NCI-H510A treated with DMSO at 0.1 percent for 48 hours (cell line): Measurements from ENCODE around the gene DSG3.

Experiments
- DNase-seq: peaks from one replicate; lab custom pipeline; 2025; lab: John Stamatoyannopoulos, UW

Gene DSG3

DNA sequence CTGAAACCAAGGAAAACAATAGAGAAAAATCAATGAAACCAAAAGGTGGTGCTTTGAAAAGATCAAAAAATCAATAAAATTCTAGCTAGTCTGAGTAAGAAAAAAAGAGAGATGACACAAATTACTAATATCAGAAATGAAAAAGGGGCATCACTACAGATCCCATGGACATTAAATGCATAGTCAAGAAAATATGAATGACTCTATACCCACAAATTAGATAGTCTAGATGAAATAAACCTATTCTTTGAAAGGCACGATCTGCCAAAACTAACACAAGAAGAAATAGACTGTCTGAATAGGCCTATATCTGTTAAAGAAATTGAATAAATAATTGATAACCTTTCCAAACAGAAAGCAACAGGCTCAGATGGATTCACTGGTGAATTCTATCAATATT lies 15.2 kb upstream of the DSG3 start:
- DNase-seq, result no peak

DNA sequence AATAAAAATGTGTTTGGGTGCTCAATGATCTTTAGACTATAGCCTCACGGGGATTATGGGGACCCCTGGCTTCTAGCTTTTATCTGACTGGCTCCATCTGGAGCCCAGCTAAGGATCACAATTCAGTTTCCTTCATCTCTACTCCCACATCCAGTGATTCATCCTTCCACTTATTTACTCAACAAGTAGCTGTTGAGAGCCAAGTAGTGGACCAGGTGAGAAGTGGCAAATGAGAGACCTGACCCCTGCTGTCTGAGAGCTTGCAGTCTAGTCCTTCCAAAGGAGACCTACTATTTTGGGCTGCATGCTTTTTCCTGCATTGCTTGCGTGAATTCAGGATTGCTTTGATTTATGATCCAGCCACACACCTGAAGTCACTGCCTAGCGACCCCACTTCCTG lies 10.7 kb upstream of the DSG3 start:
- peak; percentile 51 for DNase-seq

DNA sequence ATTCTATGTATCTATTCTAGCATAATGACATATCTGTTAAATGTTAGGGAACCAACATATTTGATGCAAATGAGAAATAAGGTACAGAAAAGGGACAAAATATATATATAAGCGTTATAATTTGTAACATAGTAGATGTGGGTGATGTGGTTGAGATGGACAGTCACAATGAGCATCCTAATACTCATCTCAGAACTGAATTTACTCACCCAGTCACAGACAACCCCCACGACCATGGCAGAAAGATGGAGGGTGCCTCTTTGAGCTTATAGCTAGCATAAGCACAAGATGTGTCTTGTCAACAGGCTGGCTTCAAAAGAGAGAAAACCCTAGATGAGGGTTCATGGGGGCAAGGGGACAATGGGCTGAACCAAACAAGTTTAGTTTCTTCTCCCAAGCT lies 9.1 kb upstream of the DSG3 start:
- DNase-seq, result no peak

DNA sequence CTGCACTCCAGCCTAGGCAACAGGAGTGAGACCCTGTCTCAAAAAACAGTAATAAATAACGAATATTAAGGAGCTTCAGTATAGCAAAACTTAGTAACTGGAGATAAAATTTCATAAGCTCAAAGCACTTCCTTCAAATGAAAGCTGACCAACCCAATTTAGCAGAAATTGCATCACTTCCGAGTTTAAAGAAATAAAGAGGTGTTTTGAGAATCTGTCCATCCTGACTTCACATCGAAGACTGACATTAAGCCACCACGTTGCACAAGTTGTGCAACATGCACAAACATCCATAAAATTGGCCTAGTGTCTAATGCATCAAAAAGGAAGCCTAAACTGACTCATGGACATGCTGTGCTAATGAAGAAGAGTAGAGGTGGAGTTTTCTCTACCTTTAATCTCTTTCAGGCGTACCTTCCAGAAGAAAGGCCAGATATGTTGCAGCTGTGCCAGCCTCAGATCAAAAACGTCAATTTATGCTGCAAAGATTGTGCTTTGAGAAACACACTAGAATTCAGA lies 7.7 kb upstream of the DSG3 start:
- no peak for DNase-seq

DNA sequence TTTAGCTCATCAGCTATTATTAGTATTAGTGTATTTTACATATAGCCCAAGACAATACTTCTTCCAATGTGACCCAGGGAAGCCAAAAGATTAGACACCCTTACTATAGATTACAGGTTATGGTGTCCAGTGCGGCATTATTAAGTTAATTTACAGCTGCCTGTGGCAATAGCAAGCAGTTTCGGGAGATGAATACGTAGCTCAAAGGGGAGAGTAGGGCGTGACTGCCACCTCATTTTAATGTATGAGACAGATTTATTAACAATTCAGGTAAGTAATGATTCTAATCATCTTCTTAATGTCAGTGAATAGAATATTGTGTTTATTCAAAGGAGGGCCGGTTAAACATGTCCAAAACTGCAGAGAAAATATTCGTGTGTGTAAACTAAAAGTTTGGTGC lies 6.8 kb upstream of the DSG3 start:
- no peak for DNase-seq

DNA sequence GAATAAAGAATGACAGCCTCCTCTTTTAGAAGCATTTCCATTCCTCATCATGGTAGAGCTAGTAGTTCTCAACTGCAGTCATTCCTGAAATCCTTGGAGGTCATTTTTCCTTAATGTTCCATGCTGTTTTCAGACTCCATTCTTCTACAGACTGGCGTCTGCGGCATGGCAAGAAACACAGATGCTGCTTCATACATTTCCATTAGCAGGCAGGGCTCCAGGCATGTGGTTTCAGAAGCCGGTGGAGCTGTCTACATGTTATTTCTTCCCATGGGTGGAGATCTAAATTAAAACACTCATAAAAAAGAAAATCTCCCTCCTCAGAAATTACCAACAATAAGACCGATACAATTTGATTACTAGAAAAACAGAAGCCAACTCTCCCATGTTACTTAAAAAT lies 6.0 kb upstream of the DSG3 start:
- DNase-seq, result no peak

DNA sequence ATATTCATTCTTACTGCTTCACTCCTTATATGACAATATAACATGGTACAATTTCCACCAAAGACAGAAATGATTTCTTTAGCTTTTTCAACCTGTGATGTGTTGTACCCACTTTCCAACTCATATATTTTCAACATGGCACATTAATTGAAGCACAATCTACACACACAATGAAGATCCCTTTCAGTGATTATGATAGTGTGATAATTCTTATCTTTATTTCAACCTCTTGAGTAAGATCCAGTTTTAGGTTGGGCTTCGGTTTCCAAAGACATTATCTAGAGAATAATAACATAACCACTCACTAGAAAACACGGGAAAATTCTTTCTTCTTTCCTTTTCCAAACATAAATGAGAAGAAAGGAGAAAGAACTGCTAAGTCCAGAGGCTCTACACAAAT lies 3.4 kb upstream of the DSG3 start:
- no peak for DNase-seq

DNA sequence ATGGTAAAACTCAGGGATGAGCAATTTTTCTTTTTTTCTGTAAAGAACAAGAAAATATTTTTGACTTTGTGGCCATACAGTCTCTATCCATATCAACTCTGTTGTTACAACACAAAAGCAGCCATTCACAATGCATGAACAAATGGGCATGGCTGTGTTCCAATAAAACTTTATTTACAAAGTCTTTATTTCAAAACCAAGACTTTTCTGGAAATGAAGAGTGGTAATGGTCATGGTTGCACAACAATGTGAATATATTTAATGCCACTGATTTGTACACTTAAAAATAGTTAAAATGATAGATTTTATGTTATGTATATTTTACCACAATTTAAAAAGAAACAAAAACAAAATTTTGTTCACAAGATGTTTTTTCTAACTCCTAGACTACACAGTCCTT lies 1.6 kb upstream of the DSG3 start:
- no peak for DNase-seq

DNA sequence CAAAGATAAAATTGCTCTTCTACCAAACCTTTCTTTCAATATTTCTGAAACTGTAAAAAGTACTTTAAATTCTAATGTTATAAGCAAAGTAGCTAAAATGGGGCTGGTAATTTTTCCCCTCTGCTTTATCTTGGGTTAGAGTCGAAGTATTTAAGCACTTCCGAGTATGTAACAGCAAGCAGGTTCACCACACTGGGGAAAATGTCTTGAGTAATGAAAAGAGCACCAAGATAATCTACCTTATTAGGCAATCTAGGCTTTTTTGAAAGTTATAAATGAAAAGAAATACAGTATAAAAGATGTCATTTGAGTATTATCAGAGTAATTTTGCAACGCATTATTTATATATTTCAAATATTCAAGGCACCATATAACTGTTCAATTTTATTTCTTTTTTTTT lies 687 bp upstream of the DSG3 start:
- DNase-seq, result no peak

DNA sequence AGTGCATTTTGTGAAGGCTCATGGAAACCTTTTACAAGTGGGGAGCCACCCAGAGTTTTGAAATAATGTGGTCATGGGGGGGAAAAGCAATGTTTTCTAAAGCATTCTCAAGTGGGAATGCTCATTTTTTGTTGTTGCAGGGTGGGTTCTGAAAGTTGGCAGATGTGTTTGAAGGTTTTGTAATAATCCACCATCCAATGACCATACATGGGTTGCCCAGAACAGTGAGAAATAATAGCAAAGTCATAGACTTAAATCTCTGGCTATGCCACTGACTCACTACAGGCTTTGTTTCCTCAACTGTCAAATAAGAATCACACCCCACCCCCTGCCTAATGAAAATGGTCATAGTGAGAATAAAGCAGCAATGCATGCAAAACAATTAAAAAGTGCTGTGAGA lies 2.9 kb downstream of the DSG3 start:
- no peak for DNase-seq

DNA sequence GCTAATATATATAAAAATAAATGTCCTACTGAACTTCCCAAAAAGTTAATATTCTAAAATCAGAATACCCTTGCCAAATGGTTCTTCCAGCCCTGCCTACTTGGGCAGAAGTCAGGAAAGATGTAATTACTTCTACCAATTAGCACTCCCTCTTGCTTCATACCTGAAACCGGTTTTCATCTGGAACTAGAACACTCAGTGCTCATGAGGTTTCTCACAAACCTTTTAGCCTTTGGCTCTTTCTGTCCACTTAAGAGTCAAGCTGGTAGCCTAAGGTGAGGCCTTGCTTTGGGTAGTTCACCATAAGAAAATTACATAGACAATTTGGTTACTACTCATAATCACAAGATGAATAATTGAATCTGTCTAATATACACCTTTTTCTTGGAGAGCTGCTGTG lies 4.1 kb downstream of the DSG3 start:
- DNase-seq, result no peak

DNA sequence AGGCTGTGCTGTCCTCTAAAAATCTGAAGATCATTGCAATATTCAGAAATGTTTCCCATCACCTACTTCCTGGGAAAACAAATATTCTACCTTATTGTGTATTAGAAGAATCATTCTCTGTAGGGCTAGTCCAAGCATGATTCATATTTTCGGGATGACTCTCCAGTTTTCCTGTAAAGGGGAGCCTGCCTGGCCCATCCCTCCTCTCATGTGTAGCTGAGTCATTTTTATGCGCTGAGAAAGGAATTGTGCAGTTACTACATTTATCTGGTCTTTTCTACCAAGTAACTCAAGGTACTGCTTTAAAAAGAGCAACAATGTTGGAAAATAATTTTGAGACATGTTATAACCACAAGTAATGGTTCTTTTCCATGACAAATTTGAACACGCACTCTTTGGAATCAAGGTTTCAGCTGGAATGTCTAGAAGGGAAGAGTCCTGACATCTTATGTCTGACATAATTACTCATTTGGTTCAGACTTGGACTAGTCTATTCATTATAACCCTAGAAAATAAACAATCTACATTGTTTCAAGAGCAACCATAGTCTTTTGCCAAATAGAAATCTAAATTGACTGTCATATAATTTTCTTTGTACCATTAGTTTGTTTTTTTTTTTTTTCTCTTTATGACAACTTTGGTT lies 6.6 kb downstream of the DSG3 start:
- no peak for DNase-seq

DNA sequence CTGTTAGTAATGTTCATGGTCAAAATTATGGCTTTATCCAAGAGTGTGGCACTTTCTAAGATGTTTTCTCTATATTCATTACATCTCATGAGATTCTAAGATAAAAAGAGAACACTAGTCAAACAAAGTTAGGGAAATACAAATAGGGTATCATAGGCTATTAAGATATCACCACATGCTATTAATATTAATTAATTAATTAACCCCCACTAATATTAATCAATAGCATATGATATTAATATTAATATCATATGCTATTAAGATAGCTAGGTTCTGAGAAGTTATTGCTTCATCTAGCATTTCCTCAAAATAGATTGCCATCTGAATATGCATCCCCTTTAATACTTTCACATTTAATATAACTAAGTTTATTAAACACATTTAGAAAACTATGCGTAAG lies 22.1 kb downstream of the DSG3 start:
- no peak for DNase-seq

DNA sequence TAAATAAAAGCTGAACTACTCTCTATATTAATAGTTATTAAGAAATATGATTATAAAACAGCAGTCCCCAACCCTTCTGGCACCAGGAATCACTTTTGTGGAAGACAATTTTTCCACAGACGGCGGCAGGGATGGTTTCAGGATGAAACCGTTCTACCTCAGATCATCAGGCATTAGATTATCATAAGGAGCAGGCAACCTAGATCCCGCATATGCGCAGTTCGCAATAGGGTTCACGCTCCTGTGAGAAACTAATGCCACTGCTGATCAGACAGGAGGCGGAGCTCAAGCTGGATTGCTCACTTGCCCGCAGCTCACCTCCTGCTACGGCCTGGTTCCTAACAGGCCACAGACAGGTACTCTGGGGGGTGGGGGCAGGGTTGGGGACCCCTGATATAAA lies 31.1 kb downstream of the DSG3 start:
- DNase-seq, result no peak

DNA sequence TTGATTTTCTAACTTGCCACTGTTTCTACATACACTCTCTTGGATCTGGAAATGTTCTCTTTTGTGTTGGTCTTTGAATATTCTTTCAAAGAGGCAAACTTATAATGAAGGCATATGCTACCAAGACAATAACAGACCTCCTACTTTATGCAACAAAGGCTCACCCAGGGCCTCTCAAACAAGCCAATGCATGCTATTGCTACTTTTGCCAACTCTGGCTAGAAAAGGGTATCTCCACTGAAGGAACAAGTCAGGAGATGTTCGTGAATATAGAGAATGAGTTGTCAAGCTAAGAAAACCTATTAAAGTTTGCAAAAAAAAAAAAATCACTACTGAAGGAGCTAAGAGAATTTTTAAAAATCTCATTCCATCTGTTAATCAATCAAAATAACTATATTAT lies 34.5 kb downstream of the DSG3 start:
- no peak for DNase-seq

DNA sequence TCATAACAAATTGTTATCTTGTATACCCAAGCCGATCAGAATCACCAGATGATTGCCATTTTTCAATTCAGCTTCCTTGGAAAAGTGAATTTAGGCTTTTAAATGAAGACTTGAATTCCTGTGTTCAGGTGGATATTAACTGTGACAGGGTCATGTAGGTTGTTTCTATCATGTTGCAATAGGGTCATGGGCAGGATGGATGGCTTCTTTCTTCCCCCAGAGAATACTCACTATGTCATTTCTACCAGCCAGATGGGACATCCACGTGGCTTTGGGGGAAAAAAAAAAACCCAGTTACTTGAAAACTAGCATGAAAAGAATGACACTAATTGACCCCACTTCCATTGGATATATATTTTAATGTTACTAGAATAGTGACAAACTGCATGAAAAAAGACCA lies 35.9 kb downstream of the DSG3 start:
- no peak for DNase-seq

DNA sequence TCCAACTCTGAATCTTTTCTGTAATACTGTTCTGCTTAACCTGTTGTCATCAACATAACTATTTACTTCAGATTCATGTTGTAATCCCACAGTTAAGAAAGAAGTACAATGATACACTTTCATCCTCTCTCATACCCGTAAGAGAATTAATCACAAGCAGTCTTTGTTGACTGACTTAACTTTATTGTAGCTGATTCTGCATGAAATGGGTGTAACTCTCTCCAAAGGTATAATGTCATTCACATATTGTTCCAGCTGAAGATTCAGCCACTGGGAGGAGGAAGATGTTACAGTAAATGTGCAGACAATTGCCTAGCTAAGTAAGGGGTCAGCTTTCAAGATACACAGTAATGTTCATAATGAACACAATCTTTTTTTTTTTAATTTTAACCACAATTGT lies 36.9 kb downstream of the DSG3 start:
- no peak for DNase-seq

DNA sequence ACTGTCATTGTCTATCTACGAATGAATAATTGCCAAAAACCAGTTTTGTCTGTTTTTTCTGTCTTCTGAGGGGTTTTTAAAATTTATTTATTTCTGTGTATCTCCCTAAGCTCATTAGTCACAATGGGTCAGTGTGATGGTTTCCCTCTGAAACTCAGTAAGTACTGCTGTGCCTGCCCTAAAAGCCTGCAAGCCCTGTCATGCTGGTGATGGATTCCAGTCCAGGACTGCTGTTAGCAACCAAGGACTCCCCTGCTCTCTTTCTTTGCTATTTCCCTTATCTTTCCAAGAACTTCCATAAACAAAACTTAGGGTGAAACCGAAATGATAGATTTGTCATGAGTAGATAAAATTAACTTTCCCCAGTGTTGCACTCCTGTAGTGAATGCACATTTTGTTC lies 38.6 kb downstream of the DSG3 start:
- DNase-seq, result no peak

DNA sequence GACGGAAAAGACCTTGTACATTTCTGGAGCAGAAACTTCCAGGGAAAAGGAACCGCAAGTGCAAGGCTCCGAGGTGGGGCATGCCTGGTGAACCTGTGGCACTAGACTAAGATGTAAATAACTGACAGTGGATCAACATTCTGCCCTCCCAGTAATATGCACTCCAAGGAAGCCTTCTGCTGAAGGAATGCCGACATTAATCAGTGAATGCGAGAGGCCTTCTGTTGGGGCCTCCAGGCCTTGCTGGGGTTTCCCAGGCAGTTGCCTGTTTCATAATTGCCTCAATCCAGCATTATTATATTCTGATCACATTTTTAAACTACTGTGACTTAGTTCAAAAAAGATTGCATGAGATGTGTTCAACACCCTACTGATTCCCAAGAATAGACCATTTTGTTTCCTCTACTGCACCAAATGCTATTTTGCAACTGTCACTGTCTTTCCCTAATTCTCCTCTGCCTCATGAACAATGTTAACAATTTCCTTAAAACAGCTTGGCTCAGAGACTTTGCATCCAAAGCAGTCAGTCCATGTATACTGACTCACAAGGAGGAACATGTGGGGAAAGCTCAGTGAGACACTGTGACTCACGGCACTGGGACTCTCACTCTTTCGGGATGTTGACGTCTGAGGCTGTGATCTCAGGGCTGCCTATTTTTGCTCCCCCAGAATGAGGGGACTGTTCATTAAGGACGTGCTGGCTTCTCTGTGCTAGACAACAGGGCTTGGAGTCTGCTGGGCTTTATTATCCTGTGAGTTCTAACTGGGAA lies 39.9 kb downstream of the DSG3 start:
- DNase-seq, result no peak

DNA sequence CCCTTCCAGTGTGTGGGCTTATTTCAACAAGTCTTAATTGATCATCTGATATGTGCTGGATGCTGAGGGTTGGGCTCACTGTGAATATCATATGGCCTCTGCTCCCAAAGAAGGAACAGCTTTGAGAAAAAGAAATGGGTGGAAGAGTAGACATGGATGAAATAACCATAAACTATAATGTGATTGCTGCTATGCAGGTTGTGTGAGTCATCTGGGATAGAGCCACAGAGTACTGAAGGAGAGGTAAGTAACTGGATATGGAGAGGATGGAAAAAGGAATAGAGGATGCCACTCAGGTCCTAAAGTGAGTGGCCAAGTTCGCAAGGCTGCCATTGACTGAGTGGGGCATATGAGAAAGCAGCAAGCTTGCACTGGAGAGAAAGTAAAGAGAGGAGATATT lies 41.8 kb downstream of the DSG3 start:
- no peak for DNase-seq

DNA sequence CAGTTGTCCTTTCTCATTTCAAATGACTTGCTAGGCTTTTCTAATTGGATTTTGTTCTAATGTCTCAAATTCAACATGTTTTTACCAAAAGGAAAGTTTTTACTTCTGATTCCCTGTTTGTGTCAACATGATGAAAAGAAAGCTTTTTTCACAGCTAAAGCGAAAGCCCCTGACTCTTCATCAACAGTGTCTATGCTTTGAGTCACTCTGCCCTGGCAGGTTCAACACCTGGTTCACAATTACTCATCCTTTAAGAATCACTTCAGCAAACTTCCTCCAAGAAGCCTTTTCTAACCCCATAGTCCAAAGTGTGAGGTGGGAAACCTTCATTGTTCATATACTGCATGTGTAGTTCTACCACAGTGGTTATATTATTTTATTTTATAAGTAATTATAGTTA lies 42.8 kb downstream of the DSG3 start:
- no peak for DNase-seq

DNA sequence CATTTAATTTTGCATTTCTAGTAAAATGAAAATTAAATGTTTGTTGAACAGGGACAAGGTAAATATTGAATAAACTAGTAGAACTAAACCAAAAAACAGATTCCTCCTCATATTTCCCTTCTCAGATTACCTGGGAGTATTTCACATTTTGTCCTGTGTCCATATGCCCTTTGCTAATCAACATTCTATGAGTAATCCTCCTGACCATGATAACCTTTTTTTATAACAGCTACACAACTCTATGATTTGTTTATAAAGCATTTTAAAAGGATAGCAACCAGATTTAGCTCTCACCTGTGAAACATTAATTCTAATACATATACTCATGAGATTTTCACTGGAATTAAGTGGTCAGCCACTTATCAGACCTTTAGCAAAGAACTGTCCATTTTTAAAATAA lies 43.3 kb downstream of the DSG3 start:
- DNase-seq, result no peak

DNA sequence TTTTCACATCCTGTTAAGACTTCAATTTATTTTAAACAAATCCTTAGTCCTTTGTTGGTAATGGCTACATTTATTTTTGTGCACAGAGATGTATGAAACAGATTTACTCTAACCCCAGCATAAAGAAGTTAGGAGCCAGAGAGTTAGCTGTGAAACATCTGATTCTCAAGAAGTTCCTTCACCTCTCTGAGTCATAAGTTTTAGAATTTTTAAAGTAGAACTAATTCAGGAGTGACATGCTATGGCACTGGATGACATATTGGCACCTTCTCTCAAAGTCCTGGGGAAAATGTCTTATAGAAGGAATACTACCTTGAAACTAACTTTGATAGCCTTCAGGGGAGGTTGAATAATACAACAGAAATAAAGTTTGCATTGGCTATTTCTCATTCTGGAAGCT lies 44.0 kb downstream of the DSG3 start:
- no peak for DNase-seq

DNA sequence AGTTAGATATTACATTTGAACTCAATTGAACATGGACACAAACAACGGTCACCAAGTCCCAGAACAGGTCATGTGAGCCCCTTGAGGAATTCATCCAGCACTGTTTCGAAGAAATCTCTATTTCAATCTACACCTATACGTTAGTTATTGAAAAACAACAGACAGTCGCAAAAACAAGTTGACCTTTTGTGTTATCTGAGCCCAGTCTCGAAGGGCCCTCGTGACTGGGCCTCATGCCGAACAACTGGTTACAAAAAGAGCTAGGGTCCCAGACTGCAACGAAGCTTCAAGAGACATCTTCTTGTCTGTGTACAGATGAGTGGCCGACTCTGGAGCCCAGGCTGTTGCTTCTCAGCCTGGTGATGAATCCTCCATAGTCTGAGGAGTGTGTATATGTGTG lies 45.1 kb downstream of the DSG3 start:
- DNase-seq, result no peak
